Kidney (tissue), 14 donors: ENCODE results near the gene HOMER1. TPM values are rescaled to one million over a fixed set of nuclear protein-coding genes. Genes with fewer than 3 reads are reported as not detected.

ENCODE experiments used
- DNase-seq, 5 donors: peaks; one replicate each; pipeline ENCODE4 v3.0.0-alpha.2; 2013 to 2020
- FAIRE-seq: peaks from 2 replicates; lab custom pipeline; 2012; peaks lifted over from hg19 to GRCh38; lab: Jason Lieb, UNC
- H3K27ac ChIP-seq, 2 donors: one replicate each; pipeline ENCODE4 v1.7.0; 2013; ENCODE audit warnings: low read depth in 2 of 2, low read length in 2 of 2, inconsistent platforms in 1 of 2
- H3K27me3 ChIP-seq: one replicate; pipeline ENCODE4 v1.7.1; 2013; ENCODE audit warnings: low read length, inconsistent platforms; ENCODE audit not compliant: control insufficient read depth, insufficient read depth
- H3K36me3 ChIP-seq, 3 donors: one replicate each; pipeline versions ENCODE4 v1.7.0 to v1.7.1; 2013; ENCODE audit warnings: low read length in 3 of 3, control low read depth in 1 of 3, inconsistent platforms in 1 of 3; ENCODE audit not compliant: insufficient read depth in 3 of 3, control insufficient read depth in 2 of 3
- H3K4me1 ChIP-seq, 3 donors: one replicate each; pipeline versions ENCODE4 v1.7.0 to v1.7.1; 2013; ENCODE audit warnings: low read length in 3 of 3, inconsistent platforms in 1 of 3, low read depth in 1 of 3; ENCODE audit not compliant: control insufficient read depth in 2 of 3, insufficient read depth in 2 of 3
- H3K4me3 ChIP-seq, 3 donors: one replicate each; pipeline versions ENCODE4 v1.7.0 to v1.8.1; 2013; ENCODE audit warnings: low read length in 3 of 3, control low read depth in 1 of 3, inconsistent platforms in 1 of 3
- H3K9ac ChIP-seq, 3 donors: one replicate each; pipeline versions ENCODE4 v1.7.0 to v1.7.1; 2013; ENCODE audit warnings: low read length in 3 of 3, control low read depth in 1 of 3, inconsistent platforms in 1 of 3
- H3K9me3 ChIP-seq, 3 donors: one replicate each; pipeline versions ENCODE4 v1.7.0 to v1.7.1; 2013; ENCODE audit warnings: low read length in 3 of 3, control low read depth in 1 of 3, inconsistent platforms in 1 of 3; ENCODE audit not compliant: control insufficient read depth in 2 of 3, insufficient read depth in 1 of 3
- intact Hi-C: fragments of 100-400 bp; cut with DNase I; formaldehyde crosslinking; loops from one replicate; pipeline ENCODE4 v1.11.1; 2022
- polyA plus RNA-seq: library from polyadenylated mRNA; stranded (reverse); fragments of 350-450 nt; fragmentation: Illumina TruSeq; extraction: RNeasy Lipid Tissue Mini Kit (QIAGEN cat#74804); gene quantifications from one replicate; pipeline ENCODE4 v1.2.3, GENCODE V29; 2014; ENCODE audit warnings: low read depth, low replicate concordance; ENCODE audit not compliant: insufficient read depth
- total RNA-seq: library from RNA; stranded (reverse); fragmentation: NEBNext Ultra II Directional; extraction: Animal tissue kit (Norgen Biotek cat#: 25700); gene quantifications from one replicate; pipeline ENCODE4 v1.2.1, GENCODE V29; 2021
- TF ChIP-seq, protein P1 (sequence below): IDR thresholded peaks from 3 replicates; pipeline ENCODE4 v1.5.1; 2012; ENCODE audit warnings: mild to moderate bottlenecking, moderate library complexity, borderline replicate concordance; ENCODE audit not compliant: insufficient read depth; ENCODE audit errors: extremely low read depth
- donor health status: control.
- donor health status: control.
- donor health status: control.
- donor health status: control.
- donor health status: control.
- donor health status: DM: yes; HTN: yes; CAD: no.
- donor health status: Normal renal cell carcinoma (clear cell type).

Gene HOMER1
- total and polyA plus RNA-seq, 2 donors from 2014 or later = 2.3 to 9.2 TPM

DNA sequence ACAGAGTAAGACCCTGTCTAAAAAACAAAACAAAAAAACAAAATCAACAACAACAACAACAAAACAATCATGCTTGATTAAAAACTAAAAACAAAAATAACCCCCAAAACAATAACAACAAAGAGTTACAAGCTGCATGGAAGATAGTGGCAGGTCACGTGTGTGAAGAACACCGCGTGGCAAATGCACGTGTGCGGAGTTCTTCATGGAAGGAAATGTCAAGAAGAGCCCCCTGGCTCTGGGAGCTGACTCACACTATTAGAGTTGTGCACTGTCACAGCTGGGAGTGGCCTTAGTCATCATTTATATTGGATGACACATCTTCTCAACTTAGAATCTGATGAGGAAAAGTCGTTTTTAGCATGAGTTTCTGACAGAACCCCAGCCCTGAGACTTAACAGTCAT lies 167.5 kb downstream of the HOMER1 start:
- H3K4me3 ChIP-seq = no peak overlapping the region
- DNase-seq = no peak
- no peak overlapping the region for H3K27ac ChIP-seq
- no peak for FAIRE-seq
- TF ChIP-seq, protein P1, sequence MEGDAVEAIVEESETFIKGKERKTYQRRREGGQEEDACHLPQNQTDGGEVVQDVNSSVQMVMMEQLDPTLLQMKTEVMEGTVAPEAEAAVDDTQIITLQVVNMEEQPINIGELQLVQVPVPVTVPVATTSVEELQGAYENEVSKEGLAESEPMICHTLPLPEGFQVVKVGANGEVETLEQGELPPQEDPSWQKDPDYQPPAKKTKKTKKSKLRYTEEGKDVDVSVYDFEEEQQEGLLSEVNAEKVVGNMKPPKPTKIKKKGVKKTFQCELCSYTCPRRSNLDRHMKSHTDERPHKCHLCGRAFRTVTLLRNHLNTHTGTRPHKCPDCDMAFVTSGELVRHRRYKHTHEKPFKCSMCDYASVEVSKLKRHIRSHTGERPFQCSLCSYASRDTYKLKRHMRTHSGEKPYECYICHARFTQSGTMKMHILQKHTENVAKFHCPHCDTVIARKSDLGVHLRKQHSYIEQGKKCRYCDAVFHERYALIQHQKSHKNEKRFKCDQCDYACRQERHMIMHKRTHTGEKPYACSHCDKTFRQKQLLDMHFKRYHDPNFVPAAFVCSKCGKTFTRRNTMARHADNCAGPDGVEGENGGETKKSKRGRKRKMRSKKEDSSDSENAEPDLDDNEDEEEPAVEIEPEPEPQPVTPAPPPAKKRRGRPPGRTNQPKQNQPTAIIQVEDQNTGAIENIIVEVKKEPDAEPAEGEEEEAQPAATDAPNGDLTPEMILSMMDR = no peak
- intact Hi-C loops = no loop called here
- no peaks in the 10 kb centered on the region for H3K36me3 ChIP-seq
- H3K9me3 ChIP-seq = no peaks in the 10 kb centered on the region
- no peak overlapping the region for H3K9ac ChIP-seq
- no peaks in the 10 kb centered on the region for H3K27me3 ChIP-seq
- no peaks in the 10 kb centered on the region for H3K4me1 ChIP-seq

DNA sequence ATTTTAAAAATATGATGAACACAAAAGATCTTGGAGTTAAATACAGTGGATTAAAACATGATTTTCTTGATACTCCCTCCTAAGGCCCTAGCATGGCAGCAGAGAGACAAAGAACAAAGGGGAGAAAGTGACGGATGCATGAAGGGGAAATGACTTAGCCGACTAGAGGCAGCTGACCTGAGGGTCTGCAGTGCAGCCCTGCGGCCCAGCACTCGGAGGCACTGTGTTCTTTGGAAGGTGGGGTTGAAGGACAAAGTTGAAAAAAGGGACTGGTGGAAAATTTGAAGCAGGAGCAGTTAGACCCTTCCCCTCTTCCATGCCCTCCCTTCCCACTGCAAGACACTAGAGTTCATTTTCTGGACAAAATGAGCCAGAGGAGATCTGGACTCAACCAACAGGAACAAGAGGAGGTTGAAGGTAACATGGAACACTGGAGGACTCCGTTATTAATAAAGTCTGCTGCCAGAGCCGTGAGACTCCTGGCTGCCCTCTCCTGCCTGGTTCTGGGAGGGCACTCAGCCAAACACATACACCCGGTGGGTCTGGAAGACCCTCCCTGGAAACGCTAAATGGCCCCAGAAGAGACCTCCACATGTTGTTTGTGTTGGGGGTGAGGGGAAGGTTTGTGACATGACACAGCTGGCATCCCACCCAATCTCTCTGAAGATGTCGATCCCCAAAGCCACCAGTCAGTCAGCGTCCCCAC lies 179.9 kb downstream of the HOMER1 start:
- no peaks in the 10 kb centered on the region for H3K9me3 ChIP-seq
- FAIRE-seq (no peak), DNase-seq (no peak)
- H3K9ac ChIP-seq = no peak overlapping the region
- H3K4me3 ChIP-seq = no peak overlapping the region
- H3K27me3 ChIP-seq = no peaks in the 10 kb centered on the region
- TF ChIP-seq, protein P1 = no peak
- no peaks in the 10 kb centered on the region for H3K36me3 ChIP-seq
- intact Hi-C loops = no loop called here
- H3K4me1 ChIP-seq = no peaks in the 10 kb centered on the region
- H3K27ac ChIP-seq = no peak overlapping the region

DNA sequence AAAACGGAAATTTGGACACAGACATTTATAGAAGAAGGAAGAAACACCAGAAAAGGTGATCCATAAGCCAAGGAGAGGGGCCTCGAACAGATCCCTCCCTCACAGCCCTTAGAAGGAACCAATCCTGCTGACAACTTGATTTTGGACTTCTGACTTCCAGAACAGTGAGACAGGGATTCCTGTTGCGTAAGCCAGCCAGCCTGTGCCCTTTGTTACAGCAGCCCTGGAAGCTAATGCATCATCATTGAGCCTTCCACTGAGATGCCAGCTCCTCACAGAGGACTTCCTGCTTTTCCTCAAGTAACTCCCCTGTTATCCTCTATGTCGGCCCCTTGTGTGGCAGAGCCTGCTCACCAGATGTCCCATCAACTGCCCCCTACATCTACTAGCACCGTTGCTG lies 183.9 kb downstream of the HOMER1 start:
- no peak for FAIRE-seq
- no peaks in the 10 kb centered on the region for H3K9me3 ChIP-seq
- no peak overlapping the region for H3K27ac ChIP-seq
- DNase-seq = no peak
- no peaks in the 10 kb centered on the region for H3K36me3 ChIP-seq
- intact Hi-C loops = no loop called here
- no peaks in the 10 kb centered on the region for H3K27me3 ChIP-seq
- H3K4me3 ChIP-seq = no peak overlapping the region
- no peak overlapping the region for H3K9ac ChIP-seq
- no peaks in the 10 kb centered on the region for H3K4me1 ChIP-seq
- TF ChIP-seq, protein P1 = no peak
